GM10266 (cell line): ENCODE results near the gene EPHB2.

Source experiments
- DNase-seq: peaks from one replicate; pipeline ENCODE4 v3.0.0; 2012; ENCODE audit errors: extremely low spot score
- TF ChIP-seq, protein P1 (sequence below): IDR thresholded peaks from 2 replicates; pipeline ENCODE4 v1.5.1; 2012; ENCODE audit warnings: mild to moderate bottlenecking, low read depth; ENCODE audit not compliant: control insufficient read depth, insufficient read depth; ENCODE audit errors: missing control alignments

EPHB2 gene

DNA sequence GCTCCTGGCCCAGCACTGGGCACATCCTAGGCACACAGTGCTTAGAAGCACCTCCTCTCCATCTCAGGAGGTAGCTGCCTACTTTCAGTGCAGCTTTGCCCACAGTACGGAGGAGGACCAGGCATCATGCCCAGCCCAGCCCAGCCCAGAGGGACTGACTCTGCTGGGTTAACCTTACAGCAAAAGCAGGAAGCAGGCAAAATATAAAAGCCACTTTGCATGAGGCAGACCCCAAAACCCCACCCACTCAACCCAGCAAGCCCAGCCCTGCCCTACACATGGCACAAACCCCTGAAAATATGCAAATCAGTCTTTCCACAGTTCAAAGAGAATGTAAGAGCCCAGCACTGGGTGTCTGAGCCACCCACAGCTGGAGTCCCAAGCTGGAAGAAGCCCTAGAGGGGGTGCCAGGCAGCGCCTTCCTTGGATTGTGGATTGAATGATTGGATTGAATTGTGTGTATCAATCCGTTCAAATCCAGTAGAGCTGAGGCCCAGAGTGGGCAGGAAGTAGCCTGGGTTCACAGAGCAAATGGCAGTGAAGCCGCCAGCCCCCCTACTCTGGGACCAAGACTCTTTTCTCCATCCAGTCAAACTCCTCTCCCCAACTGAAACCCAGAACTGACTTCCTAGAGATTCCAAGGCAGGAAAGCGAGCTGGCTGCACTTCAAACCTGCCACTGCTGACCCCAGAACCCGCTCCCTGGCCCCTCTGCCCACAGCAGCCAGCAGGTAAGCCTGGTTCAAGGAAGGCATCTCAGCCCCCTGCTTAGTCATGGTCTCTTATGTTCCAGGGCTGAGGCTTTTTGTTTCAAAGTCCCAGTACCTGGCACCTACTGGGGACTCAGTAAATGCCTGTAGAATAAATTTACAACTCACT lies 144.3 kb downstream of the EPHB2 start:
- DNase-seq: no peak
- TF ChIP-seq, protein P1, sequence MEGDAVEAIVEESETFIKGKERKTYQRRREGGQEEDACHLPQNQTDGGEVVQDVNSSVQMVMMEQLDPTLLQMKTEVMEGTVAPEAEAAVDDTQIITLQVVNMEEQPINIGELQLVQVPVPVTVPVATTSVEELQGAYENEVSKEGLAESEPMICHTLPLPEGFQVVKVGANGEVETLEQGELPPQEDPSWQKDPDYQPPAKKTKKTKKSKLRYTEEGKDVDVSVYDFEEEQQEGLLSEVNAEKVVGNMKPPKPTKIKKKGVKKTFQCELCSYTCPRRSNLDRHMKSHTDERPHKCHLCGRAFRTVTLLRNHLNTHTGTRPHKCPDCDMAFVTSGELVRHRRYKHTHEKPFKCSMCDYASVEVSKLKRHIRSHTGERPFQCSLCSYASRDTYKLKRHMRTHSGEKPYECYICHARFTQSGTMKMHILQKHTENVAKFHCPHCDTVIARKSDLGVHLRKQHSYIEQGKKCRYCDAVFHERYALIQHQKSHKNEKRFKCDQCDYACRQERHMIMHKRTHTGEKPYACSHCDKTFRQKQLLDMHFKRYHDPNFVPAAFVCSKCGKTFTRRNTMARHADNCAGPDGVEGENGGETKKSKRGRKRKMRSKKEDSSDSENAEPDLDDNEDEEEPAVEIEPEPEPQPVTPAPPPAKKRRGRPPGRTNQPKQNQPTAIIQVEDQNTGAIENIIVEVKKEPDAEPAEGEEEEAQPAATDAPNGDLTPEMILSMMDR: no peak

DNA sequence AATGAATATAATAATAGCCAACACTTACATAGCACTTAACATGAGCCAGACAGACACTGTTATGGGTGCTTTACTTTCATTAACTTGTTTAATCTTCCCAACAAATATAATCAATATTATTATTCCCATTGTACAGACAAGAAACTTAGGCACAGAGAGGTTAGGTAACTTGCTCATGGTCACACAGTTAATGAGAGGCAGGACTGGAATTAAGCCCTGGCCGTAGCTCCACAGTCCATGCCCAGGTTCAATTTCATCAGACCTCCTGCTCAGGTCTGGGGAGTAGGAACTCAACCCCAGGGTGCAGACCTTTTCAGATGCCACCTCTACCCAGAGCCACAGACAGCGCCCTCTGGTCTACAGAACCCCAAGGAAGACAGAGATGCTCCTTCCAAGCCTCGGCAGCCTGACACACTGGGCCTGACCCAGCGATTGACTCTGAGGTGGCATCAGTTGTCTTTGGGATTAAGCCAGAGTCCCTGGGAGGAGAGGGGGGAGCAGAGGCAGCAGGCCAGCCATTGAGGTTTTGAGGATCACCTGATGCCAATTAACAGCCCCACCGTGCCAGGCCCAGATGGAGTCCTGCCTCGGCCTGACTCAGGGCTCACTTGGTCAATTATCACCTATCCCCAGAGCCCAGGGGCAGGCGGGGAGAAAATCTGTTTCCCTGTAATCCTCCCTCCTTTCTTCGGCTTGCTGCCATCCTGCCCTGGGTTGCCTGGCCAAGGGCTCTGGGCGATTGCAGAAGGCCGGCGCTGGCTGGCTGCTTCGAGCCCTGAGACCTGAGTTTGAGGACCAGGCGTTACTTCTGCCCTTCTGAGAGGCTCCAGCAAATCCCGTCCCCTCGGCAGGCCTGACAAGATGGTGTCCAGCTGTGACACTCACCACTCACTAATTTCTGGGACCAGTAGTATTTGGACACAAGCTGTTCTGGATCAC lies 145.3 kb downstream of the EPHB2 start:
- TF ChIP-seq, protein P1: no peak
- no peak for DNase-seq

DNA sequence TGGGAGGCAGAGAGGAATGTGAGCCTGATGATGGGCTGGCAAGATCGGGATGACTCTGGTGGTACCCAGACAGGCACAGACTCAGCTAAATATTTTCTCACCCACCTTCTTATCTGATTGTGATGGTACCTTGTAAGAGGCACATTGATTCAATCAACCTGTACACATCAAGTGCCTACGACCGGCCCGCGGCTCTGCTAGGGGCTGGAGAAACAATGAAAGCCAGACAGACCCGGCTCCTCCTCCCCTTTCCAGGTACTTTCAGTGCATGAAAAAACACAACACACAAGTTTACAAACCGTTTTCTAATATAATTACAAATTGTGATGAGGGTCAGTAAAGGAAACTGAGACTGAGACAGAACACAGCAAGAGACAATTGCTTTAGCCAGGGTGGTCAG lies 147.0 kb downstream of the EPHB2 start:
- DNase-seq: no peak
- TF ChIP-seq, protein P1: no peak

DNA sequence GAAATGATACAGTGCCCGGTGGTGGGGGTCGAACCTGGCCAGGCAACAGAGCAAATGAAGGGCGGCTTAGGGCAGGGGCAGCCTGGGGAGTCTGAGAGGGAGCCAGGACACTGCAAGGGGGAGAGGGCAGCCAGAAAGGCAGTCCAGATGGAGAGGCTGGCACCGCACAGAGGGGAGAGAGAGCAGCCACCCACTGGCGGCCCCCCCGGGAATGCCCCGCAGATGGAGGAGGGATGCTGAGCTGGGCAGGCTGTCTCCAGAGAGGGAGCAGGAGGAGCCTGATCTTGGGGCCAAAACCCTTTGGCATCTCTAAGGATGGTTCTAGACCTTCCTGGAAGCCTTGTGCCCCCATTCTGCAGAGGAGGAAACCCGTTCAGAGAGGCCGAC lies 149.8 kb downstream of the EPHB2 start:
- DNase-seq: no peak
- TF ChIP-seq, protein P1: no peak

DNA sequence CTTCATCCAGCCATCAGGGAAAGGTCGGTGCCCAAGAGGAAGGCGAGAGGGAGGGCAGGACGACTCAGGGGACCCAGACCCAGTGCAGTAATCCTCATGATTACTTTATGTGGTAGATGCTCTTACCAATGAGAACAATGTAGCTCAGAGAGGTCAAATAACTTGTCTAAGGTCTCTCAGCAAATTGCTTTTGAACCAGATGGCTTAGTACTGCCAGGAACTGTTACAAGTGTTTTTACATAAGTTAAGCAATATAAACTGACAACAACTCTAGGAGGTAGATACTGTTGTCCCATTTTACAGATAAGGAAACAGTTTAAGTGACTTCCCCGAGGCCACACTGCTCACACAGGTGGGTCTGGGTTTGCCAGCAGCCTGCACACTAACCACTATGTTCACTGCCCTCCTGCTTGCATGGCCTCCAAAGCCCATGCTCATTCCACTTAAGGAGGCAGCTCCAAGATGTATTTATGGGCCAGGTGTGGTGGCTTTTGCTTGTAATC lies 150.3 kb downstream of the EPHB2 start:
- TF ChIP-seq, protein P1: no peak
- no peak for DNase-seq

DNA sequence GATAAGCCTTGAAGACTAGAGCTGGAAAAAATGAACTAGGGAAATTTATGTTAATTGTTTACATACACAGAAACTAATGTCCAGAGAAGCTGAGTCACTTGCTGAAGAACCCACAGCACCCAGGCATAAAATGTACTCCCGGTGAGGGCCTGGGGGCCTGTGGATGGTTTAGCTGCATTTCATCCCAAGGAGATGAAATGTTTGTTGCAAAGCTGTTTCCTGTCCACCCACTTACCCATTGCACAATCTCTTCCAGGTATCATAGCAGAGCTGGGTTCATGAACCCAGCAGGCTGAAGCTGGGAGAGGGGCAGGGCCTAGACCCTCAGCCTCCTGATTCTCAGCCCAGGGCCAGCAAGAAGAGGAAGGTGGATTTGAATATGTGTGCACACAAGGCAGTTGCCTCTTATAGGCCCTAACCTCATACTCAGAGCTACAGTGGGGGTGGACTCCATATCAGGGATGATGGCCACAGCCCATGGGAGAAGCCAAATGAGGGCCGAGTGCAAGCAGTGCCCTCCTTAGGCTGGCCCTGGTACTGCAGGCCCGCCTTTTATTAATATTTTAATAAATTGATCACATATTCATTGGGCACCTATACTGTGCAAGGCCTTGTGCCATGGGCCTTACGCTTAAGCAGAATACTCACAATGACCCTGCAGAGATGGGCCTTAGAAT lies 151.3 kb downstream of the EPHB2 start:
- DNase-seq: peak; percentile 26
- TF ChIP-seq, protein P1: peak; percentile 51
